Measurements from ENCODE around the gene UQCRQ. TPM values are rescaled to one million over a fixed set of nuclear protein-coding genes. Genes with fewer than 3 reads are reported as not detected.
A peak's percentile ranks its signal among the peaks of the same experiment; 100 is the strongest.

Gene UQCRQ
- total RNA-seq, 1 experiment from 2014 or later: 306 TPM

- no peak overlapping the region for H3K23ac ChIP-seq (ENCODE audit: insufficient read length, low read depth, low read length)
- H3K9me3 ChIP-seq (ENCODE audit: control insufficient read depth, low read depth, low read length): no peaks in the 10 kb centered on the region
- H3K79me1 ChIP-seq (ENCODE audit: insufficient read depth, low read depth, low read length, poor library complexity, severe bottlenecking): no peaks in the 10 kb centered on the region
- H3K9ac ChIP-seq (ENCODE audit: extremely low read depth, insufficient read length, low read length): peak overlapping the region; percentile 84
- H3K79me2 ChIP-seq (ENCODE audit: insufficient read depth, low read length): peaks cover 3% of the 10 kb centered on the region; the same call in 1 of the 2 replicates
- peak overlapping the region; percentile 99 for H3K4me3 Mint-ChIP-seq
- no peak overlapping the region for H2BK15ac ChIP-seq (ENCODE audit: low read depth, low read length)
- no peak overlapping the region for H2BK5ac ChIP-seq (ENCODE audit: insufficient read length, low read length)
- H4K91ac ChIP-seq (ENCODE audit: insufficient read length, low read depth, low read length): no peak overlapping the region
- H2BK120ac ChIP-seq (ENCODE audit: low read depth, low read length, poor library complexity, severe bottlenecking): no peak overlapping the region
- H3K56ac ChIP-seq (ENCODE audit: insufficient read length, low read depth, low read length): no peak overlapping the region
- H3K14ac ChIP-seq (ENCODE audit: insufficient read depth, low read length): peak overlapping the region; percentile 77
- H4K5ac ChIP-seq (ENCODE audit: insufficient read length, low read depth, low read length): no peak overlapping the region
- peaks cover 5% of the 10 kb centered on the region; the same call in 1 of the 2 replicates for H3K4me1 ChIP-seq (ENCODE audit: insufficient read depth, low read length)
- no peak for DNase-seq
- H3K36me3 Mint-ChIP-seq (ENCODE audit: insufficient read depth in 1 of 3, low read depth in 3 of 3): peaks cover 15 to 33% (median 24%) of the 10 kb centered on the region in 3 experiments
- H3T11ph ChIP-seq (ENCODE audit: low read length): no peak overlapping the region
- no peak for TF ChIP-seq CTCF (conservative IDR thresholded peaks at IDR 0.05)
- H3K27me3 Mint-ChIP-seq (ENCODE audit: low read depth): peaks cover 2% of the 10 kb centered on the region; the same call in 1 of the 2 replicates
- H3K9me3 Mint-ChIP-seq: peaks cover 0 to 4% of the 10 kb centered on the region in 2 experiments; a peak in 1 of 5 replicates
- peaks cover 21 to 24% of the 10 kb centered on the region in 2 experiments for H3K4me1 Mint-ChIP-seq
- H3K18ac ChIP-seq (ENCODE audit: insufficient read length, low read depth, low read length): peak overlapping the region; percentile 53
- H3K4ac ChIP-seq (ENCODE audit: low read depth, low read length): no peak overlapping the region
- H3K4me2 ChIP-seq (ENCODE audit: insufficient read depth, insufficient read length, low read length): peak overlapping the region; percentile 94
- no peak overlapping the region for H2BK12ac ChIP-seq (ENCODE audit: insufficient read length, low read depth, low read length)
- H2AFZ ChIP-seq (ENCODE audit: low read length): no peak overlapping the region
- no peak overlapping the region for H3K27ac ChIP-seq (ENCODE audit: insufficient read length, low read depth, low read length)
- H2BK20ac ChIP-seq (ENCODE audit: low read depth, low read length, poor library complexity, severe bottlenecking): no peak overlapping the region
- H3K27me3 ChIP-seq (ENCODE audit: insufficient read depth, low read length): no peaks in the 10 kb centered on the region
- H4K8ac ChIP-seq (replicated peaks; ENCODE audit: insufficient read length, low read depth, low read length): no peak overlapping the region
- H3K27ac Mint-ChIP-seq: peak overlapping the region; percentile 100; a peak in 6 of 7 replicates
- peaks cover 9% of the 10 kb centered on the region for H3K23me2 ChIP-seq (ENCODE audit: insufficient read length, low read depth, low read length, poor library complexity, severe bottlenecking)
- no peaks in the 10 kb centered on the region for H4K20me1 ChIP-seq (ENCODE audit: control insufficient read depth, insufficient read depth, insufficient read length)
- WGBS (ENCODE audit: extremely low coverage, insufficient read length, low lambda C conversion rate): no CpG with 5 or more reads among the region's 13 CpGs
- no peak overlapping the region for H2AK5ac ChIP-seq (ENCODE audit: insufficient read length, low read length)
These were observed 607 bp downstream of the UQCRQ start for GRCh38 chr5:132867046-132867451.

All from H9 (cell line).